NB4 (cell line): Measurements from ENCODE around the gene C1orf105.

ENCODE experiments used
- DNase-seq: peaks from one replicate; pipeline ENCODE4 v3.0.0; 2010; ENCODE audit warnings: low read depth
- H3K4me3 ChIP-seq: one replicate; pipeline ENCODE4 v1.5.1; 2011; ENCODE audit warnings: mild to moderate bottlenecking, low read depth, low read length, moderate library complexity
- CTCF ChIP-seq: IDR thresholded peaks from one replicate; pipeline ENCODE4 v1.5.1; 2012; ENCODE audit warnings: low read depth, low read length
- MYC ChIP-seq: IDR thresholded peaks from 2 replicates; pipeline ENCODE4 v1.6.1; 2011; ENCODE audit warnings: low read depth, low read length
- POLR2A ChIP-seq: IDR thresholded peaks from 2 replicates; pipeline ENCODE4 v1.6.1; 2011; ENCODE audit warnings: mild to moderate bottlenecking; ENCODE audit not compliant: insufficient read length; ENCODE audit errors: extremely low read depth
- TF ChIP-seq, protein P1 (sequence below): IDR thresholded peaks from 2 replicates; pipeline ENCODE4 v1.6.1; 2011; ENCODE audit warnings: low read depth, low read length

Gene C1orf105

GRCh38 chr1:172457479-172458130, 37.1 kb downstream of the C1orf105 start:
- DNase-seq, result no peak
- no peak overlapping the region for H3K4me3 ChIP-seq
- TF ChIP-seq, protein P1, sequence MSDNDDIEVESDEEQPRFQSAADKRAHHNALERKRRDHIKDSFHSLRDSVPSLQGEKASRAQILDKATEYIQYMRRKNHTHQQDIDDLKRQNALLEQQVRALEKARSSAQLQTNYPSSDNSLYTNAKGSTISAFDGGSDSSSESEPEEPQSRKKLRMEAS, result no peak
- TF ChIP-seq CTCF (no peak), POLR2A (no peak), MYC (no peak)

DNA sequence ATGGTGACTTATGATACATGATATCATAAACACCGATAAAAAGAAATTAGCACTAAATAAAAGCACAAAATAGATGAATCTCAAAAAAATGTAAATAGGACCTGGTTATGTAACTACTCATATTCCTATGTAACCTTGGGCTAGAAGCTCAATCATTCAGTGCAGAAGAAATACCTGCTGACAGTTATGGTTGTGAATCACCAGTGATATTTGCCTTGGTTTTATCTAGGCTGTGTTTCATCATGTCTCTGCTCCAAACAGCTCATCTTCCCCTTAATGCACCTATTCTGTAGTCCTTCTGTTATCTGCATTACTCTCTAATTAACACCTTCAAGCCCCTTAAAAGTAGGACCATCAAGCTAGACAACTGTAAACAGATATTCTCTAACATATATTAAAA, 39.7 kb downstream of the C1orf105 start:
- DNase-seq, result no peak
- TF ChIP-seq, protein P1, result no peak
- no peak for TF ChIP-seq POLR2A
- no peak for TF ChIP-seq MYC
- TF ChIP-seq CTCF, result no peak
- no peak overlapping the region for H3K4me3 ChIP-seq

GRCh38 chr1:172460887-172461315, 40.4 kb downstream of the C1orf105 start:
- TF ChIP-seq, protein P1, result no peak
- TF ChIP-seq POLR2A (no peak), MYC (no peak), CTCF (no peak)
- H3K4me3 ChIP-seq, result no peak overlapping the region
- no peak for DNase-seq

GRCh38 chr1:172465617-172466016, 45.1 kb downstream of the C1orf105 start:
- no peak for DNase-seq
- no peak for TF ChIP-seq MYC
- no peak for TF ChIP-seq CTCF
- TF ChIP-seq, protein P1, result no peak
- no peak for TF ChIP-seq POLR2A
- no peak overlapping the region for H3K4me3 ChIP-seq

DNA sequence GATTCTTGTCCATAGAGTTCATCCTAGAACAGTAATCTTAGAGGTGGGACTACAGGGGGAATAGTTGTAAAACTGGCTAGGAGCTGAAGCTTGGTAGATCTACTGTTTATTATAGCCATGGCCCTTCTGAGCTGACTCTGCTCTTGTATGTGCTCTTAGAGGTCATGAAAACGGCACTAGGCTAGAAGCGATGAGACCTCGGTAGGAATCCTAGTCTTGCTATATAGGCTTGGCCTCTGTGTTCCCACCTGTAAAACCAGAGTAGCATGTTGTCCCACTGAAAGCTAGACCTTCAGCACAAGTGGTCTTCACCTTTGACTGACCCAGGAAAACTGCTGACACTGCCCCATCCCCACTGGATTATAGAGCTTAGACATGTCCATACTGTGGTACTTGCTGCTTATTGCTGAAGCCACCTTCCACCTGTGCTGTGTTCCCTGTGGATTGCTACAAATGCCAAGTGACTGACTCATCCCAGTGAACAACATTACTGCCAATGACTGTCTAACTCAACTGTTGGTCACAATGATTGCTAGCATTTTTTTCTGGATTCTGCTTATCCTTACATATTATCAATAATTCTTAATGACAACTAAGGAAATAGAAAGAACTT, 46.4 kb downstream of the C1orf105 start:
- TF ChIP-seq CTCF (no peak), MYC (no peak), POLR2A (no peak)
- no peak for DNase-seq
- no peak overlapping the region for H3K4me3 ChIP-seq

- no peak overlapping the region for H3K4me3 ChIP-seq
- no peak for DNase-seq
- TF ChIP-seq, protein P1, result no peak
- TF ChIP-seq POLR2A (no peak), CTCF (no peak), MYC (no peak)
Observed at GRCh38 chr1:172467446-172467845, 47.0 kb downstream of the C1orf105 start.
